HG02678 (cell line): Measurements from ENCODE around the gene MCHR1.

ENCODE experiments used
- ATAC-seq: cut with Tn5 transposase; IDR thresholded peaks from one replicate; pipeline ENCODE4 v1.9.1; 2021; ENCODE audit warnings: mild to moderate bottlenecking, moderate library complexity; ENCODE audit not compliant: unreplicated experiment

Gene MCHR1, protein sequence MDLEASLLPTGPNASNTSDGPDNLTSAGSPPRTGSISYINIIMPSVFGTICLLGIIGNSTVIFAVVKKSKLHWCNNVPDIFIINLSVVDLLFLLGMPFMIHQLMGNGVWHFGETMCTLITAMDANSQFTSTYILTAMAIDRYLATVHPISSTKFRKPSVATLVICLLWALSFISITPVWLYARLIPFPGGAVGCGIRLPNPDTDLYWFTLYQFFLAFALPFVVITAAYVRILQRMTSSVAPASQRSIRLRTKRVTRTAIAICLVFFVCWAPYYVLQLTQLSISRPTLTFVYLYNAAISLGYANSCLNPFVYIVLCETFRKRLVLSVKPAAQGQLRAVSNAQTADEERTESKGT

DNA sequence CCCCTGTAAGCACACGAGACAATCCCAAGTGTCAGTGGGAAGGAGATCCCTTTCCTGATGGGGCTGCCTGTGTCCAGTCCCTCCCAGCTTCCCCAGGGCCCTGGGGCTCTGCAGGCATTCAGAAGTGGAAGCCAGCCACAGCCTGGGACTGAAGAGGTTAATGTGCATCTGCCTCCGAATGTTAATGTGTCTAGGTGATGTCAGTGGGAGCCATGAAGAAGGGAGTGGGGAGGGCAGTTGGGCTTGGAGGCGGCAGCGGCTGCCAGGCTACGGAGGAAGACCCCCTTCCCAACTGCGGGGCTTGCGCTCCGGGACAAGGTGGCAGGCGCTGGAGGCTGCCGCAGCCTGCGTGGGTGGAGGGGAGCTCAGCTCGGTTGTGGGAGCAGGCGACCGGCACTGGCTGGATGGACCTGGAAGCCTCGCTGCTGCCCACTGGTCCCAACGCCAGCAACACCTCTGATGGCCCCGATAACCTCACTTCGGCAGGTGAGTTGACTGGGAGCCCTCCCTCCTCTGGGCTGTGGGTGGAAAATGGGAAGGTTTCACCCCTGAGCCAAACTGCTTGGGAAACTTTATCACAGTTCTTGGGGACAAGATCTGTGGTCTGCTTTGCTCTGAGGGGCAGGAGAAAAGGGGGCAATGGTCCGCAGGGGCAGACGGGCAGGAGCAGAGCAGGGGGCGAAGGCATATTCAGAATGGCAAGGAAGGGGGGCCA is at the start of gene MCHR1:
MCHR1 (plus strand) TSS at position 236 of the 715 bp plus-strand sequence; CDS start at position 405, 169 bp downstream.
- no peak for ATAC-seq

DNA sequence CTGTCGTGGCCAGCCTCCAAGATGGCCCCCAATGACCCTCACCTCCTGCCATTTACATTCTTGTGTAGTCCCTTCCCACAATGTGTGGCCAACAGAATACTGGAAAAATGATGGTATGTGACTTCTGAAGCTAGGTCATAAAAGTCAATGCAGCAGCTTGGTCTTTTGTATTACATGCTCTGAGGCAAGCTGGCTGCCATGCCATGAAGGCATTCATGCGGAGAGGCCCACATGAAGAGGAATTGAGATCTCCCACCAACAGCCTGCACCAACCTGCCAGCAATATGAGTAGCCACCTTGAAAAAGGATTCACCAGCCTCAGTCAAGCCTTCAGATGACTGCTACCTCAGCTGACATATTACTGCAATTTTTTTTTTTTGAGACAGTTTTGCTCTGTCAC is 47.4 kb upstream of the MCHR1 start:
- no peak for ATAC-seq

DNA sequence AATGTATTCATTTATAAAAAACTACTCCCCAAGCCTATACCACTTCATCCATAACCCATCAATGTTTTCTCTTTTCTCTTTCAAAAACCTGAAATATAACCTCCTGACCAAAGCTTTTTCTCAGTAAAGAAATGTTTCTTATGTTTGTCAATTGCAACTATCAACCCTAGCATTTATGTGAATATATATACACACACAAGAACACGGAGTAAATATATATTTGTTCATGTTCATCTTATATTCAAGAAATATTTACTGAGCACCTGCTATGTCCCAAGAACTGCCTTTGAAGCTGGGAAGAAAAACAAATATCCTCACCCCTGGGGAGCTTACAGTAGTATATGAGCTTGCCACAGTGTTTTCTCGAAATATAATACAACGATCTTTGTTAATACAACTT is 46.2 kb upstream of the MCHR1 start:
- ATAC-seq = no peak

DNA sequence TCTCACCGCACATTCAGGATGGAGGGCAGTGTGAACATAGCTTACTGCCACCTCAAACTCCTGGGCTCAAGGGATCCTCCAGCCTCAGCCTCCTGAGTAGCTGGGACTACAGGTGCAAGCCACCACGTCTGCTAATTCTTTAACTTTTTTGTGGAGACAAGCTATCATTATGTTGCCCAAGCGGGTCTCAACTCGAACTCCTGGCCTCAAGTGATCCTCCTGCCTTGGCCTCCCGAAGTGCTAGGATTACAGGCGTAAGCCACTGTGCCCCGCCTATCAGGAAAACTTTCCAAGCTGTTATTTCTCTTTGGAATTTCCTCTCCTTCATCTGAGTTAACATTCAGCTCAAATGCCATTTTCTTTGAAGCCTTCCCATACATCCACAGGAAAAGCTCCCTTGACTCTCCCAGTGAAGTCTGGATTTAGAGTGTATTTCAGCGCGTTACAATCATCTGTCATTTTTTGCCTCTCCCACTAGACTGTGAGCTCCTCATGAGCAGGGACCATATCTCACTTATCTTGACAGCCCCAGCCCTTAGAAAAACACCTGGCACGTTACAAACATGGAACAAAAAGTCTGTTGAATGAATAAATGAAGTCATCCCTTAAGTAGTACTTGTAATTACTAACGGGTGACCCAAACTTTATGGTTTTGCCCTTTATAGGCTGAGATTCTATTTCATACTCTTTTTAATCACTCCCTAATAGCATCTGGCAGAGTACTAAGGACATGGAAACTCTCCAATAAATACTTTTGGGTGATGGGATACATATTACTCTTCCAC is 45.0 kb upstream of the MCHR1 start:
- no peak for ATAC-seq

DNA sequence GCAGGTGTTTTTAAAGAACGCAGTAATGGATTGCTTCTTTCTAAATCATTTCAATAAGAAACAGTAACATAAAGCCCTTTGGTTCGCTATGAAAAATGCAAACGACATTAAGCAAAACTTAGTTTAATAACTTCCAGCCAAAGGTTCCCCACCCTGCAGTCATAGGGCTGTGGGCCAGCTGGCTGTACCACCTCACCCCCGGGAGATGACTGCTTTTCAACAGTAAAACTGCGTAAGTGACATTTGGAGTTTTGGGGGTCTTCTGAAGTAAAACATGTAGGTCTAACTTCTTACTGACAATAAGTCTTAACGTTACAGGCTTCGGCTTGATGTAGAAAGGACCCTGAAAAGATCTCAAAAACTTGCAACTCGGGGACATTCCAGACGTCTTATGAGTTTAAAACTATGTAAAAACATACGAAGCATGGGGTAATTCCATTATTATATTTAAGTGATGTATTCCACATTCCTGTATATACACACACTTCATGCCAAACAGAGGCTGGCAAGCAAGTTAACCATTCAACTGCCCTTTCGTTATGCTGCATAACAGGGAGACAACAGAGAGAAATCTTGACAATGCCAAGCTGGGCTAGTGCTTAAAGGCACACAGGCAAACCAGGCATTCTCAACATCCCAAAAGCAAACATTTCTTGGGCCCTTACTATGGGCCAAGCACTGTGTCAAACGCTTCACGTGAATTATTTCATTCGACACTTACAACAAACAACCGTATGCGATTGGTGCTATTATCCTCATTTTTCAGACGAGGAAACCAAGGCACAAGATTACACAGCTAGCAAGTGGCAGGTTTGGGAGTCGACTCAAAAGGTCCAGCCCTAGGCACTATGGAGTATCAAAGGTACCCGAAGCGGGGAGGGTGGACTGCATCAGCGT is 44.0 kb upstream of the MCHR1 start:
- ATAC-seq = no peak

DNA sequence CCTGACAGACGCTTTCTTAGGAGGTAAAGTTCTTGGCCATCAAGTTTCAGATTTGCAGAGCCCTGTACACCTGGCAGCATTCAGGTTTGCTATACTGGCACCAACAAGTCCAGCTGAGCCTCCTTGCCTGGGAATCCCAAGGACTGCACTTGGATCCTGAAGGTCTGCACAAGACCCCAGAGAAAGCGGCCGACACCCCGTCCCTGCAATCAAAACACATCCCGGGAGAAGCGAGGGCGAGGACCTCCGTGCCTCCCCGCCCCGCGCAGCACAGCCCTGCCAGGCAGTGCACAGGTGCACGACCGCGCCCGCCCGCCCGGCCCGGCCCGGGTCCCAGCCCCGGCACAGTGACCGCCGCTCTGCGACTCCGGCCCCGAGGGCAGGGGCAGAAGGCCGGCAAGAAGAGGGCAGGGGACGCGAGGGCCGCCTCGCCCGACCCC is 43.3 kb upstream of the MCHR1 start:
- ATAC-seq = peak; percentile 12

DNA sequence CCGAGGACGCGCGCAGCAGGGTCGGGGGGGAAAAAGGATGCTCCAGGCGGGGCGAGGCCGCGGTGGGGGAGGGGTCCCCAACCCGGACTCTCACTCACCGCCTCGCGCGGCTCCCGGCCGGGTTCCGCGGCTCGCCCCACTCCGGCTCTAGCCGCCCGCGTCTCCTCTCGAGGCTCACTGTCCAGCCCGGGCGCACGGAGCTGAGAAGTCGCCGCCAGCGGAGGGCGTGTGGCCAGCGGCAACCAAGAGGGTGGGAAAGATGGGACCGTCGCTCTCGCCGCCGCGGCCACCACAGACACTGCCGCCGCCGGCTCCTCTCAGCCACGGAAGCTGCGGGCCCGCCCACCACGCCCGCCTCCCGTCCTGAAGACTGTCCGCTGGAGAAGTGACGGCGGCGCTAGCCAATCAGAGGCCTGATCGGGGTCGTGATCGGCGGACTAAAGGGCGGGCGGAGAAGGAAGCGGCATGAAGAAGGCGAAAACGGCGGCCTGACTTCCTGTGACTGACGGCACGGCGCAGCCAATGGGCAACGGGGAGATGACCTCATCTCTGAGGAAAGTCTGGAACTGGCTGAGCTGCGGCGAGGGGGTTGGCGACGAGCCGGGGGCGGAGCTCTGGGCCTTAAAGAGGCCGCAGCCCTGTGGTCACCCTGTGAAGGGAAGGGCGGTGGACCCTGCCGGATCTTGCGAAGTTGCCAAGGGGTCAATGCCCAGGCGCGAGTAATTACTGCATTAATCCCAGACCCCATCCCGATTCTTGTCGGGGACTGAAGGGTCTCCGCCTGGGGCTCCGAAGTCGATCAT is 42.7 kb upstream of the MCHR1 start, which contains the start of gene MRTFA:
MRTFA (minus strand) TSS at position 340 of the 803 bp plus-strand sequence.
- ATAC-seq = peak; percentile 93

DNA sequence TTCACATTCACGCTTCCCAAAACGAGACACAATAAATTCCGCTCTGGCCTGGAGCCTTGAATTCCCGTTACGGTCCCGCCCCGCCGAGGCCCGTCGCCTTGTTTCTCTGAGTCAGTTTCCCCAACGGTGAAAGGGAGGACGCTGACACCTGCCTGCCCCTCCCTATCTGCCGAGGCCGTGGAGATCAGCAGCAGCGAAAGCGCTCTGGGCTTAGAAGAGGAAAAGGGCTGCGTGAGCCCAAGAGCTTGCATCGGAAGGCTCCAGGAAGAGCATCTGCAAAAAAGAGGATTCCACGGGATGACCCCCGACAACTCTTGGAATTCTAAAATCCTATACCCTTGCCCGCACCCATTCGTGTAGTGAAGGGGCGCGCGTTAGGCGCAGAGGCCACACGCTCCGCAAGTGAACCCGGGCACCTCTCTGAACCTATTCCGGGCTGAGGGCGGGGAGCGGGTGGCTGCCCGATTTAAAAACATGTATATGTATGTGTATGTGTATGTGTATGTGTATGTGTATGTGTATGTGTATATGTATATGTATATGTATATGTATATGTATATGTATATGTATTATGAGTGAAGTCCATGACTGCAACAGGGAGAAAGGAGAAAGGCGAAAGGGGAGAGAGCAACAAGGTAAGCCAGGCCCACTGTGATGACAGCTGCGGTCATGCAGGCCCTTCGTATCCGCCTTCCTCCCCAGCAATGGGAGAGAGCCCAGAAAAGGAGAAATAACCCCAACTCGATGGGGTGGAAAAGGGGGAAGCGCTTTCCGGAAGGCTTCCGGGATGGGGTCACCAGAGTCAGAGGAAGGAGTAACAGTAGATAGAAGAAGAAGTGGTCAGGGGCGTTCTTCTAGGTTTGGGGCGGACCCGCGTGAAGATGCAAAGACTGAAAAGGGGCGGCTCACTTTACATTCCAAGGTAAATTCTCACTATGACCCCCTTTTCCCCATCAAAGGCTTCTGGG is 41.8 kb upstream of the MCHR1 start:
- ATAC-seq = no peak

DNA sequence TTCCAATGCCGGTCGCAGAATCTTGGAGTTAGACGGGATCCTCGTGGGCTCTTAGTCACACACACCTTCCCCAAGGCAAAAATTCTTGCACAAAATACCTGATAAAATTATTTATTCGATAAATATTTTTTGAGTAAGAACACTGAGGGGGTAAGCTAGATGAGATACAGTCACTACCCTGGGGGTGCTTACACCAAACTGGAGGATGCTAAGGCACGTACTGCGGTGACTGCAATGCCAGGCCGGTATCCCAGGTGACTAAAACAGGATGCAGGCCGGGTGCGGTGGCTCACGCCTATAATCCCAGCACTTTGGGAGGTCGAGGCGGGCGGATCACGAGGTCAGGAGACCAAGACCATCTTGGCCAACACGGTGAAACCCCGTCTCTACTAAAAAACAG is 41.0 kb upstream of the MCHR1 start:
- no peak for ATAC-seq

DNA sequence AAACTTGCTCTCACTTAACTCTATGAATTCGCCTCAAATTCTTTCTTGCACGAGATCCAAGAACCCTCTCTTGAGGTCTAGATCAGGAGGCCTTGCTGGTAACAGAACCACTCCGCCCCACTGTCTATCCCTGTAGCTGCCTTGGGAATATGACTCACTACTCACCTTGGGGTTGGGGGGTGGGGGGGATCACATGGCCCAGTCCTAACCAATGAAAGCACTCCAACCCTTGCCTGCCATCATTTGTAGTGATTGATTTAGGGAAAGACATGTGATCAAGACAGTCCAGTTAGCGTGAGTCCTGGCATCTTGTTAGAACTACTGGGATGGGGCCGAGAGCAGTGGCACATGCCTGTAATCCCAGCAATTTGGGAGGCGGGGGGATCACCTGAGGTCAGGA is 38.0 kb upstream of the MCHR1 start:
- no peak for ATAC-seq

DNA sequence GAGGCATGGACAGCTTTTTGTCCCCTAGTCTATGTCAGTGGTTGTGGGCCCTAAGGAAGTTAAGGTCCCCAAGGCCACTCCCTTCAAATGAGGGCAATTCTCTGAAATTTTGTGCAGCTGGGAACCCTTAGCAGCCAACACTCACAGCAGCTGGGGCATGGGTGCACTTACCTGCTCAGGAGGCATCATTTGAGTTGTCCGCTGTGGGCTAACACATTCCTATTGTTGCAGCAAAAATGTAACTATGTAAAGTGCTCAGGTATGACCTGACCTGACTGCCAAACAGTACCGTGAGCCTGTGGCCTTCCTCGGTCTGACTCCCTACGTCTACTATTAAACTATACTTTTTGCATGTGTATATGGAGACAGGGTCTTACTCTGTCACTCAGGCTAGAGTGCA is 37.0 kb upstream of the MCHR1 start:
- no peak for ATAC-seq

DNA sequence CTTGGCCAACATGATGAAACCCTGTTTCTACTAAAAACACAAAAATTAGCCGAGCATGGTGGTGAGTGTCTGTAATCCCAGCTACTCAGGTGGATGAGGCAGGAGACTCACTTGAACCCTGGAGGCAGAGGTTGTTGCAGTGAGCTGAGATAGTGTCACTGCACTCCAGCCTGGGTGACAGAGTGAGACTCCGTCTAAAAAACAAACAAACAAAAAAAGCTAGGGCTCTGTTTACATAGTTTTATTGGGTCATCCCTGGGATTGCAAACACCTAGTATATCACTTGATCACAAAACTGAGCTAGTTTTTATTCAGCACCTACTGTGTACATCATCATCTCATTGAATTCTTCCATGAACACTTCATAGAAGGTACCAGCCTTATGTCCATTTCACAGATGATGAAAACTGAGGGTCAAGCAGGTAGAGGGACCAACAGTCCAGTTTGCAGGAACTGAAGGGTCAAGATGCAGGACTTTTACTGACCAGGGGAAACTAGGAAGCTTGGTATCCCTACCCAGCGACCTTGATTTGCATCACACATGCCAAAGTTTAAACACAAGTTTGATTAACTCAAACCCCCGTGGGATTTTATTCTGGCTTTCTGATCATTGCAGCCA is 33.6 kb upstream of the MCHR1 start:
- ATAC-seq = no peak

DNA sequence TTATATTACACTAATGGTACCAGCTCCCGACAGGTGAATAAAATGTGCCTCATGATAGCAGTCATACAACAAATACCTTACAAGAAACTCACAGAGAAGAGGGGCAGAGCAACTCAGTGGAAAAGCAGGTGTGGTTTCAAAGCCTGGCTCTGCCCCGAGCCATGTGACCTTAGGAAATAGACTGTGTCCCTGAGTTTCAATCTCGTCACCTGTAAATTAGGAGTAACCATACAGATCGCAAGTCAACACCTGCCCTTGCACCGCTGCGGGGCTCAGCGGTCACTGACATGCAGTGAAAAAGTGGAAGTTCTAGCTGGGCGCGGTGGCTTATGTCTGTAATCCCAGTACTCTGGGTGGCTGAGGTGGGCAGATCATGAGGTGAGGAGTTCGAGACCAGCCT is 30.9 kb upstream of the MCHR1 start:
- no peak for ATAC-seq

DNA sequence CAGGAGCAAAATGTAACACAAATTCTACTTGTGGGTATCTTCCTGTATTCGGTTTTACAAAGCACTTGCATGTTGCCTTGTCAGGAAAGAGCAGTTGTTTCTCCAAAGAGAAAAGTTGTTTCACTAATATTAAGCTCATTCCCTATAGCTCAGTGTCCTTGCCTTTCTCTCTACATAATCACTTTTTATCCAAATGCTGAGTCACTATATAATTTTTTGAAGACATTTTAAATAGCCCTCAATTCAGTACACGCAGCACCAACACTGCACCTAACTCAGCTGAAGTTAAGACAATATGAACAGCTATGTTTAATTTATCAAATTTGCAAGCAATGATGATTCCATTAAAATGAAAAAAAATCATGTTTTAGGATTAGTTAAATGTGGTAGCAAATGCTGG is 28.2 kb upstream of the MCHR1 start:
- no peak for ATAC-seq

DNA sequence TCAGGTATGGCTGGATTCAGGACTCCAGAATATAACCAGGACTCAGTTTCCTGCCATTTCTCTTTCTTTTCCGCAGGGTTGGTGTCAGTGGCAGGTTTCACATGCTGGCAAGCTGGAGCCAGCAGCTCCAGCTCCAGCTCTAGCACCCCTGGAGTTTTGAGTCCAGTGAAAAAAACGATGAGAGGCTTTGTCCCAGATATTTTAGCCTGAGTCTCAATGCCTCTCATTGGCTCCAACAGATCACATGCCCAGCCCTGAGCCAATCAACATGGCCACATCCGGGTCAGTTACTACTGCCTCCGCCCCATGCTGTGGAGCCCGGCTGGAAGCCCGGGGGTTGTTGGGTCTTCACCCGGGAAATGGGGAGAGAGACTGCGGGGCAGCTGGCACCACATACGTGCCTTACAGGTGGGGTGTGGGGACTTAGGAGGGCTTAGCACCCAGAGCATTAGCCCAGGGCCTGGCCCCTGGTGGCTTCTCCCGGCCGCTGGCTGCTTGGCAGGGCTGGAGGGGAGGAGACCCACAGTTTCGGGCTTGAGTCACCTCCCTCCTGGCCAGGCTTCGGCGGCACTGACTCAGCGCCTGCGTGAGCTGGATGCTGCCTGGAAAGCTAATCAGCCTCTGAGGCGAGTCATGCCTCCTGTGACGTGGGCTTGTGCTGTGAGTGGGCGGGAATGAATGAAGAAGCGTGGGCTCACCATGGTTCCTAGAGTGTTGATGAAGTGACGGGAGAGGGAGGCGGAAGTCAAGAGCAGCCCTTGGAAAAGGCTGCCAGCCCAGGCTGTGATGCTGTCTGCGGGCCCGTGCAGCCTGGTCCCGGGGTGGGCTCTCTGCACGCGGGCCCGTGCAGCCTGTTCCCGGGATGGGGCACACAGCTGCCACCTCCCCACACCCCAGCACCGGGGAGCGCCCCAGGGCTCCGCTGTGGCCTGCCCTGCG is 27.5 kb upstream of the MCHR1 start:
- ATAC-seq = no peak

DNA sequence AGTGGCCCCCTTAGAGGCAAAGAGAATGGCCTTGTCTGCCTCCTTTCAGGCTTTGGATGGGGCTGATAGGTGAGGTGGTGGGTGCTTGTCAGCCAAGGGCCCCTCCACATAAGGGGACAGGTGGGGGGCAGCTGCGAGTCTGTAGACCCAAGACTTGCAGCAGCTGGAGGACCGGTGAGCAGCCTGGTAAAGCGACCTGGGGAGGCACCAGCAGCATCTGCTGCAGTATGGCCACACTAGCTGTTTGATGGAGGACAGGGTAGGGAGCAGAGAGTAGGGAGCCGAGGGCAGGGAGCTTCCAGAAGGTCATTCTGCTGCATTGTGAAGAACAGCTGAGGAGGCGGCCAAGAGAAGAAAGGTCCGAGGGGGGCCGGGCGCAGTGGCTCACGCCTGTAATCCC is 25.9 kb upstream of the MCHR1 start:
- ATAC-seq = no peak
